Measurements from ENCODE around the gene TDRD10. TPM values are rescaled to one million over a fixed set of nuclear protein-coding genes. Genes with fewer than 3 reads are reported as not detected.

The TDRD10 gene
- polyA plus RNA-seq, 2 of the 4 experiments (the other 2 are of a cell fraction), result 0.04 TPM; not detected in 1

DNA sequence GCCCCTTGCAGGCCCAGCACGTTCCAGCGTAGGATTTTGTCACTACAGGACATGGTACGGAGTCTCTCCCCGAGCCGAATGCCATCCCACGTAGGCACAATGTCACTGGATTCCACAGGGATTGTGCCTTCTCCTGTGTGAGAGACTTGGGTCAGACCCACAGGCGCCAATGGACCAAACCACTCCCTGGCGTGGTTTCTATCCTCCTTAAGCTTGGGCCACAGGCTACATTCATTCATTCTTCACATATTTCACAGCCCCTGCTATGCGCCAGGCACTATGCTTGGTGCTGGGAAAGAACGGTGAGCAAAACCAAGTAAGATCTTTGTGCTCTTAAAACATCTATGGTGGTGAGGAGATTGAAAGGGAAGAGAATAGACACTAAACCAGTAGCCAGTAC is 84.2 kb downstream of the TDRD10 start:
- DNase-seq (ENCODE audit: low read depth in 1 of 2, low spot score in 1 of 2) (no peak), FAIRE-seq (no peak), ATAC-seq (no peak)
- Histone ChIP-seq H3K4me2 (no peak overlapping the region), H3K27ac (no peak overlapping the region), H3K9me3 (no peaks in the 10 kb centered on the region), H3K4me3 (no peak overlapping the region), H3K4me1 (no peaks in the 10 kb centered on the region)
- TF ChIP-seq PHF8 (IDR thresholded peaks at IDR 0.05; ENCODE audit: borderline replicate concordance, low read depth) (no peak), EHMT2 (IDR thresholded peaks at IDR 0.05; ENCODE audit: low read depth) (no peak), HOXA7 (CRISPR knock-in tag; IDR thresholded peaks at IDR 0.05) (no peak), KDM1A (IDR thresholded peaks at IDR 0.05; ENCODE audit: low read depth) (no peak), HDAC2 (IDR thresholded peaks at IDR 0.05) (no peak), GATA3 (IDR thresholded peaks at IDR 0.05; ENCODE audit: borderline replicate concordance) (no peak), REST (IDR thresholded peaks at IDR 0.05) (no peak), MAFK (IDR thresholded peaks at IDR 0.05; ENCODE audit: partially characterized antibody) (no peak), NFE2L2 (conservative IDR thresholded peaks at IDR 0.05; ENCODE audit: low read length) (no peak), ZC3H11A (IDR thresholded peaks at IDR 0.05) (no peak)
- 92% methylated on average over 9 of the region's 10 CpGs for WGBS (ENCODE audit: missing lambda C conversion rate)
- ChIA-PET POLR2A (no interaction called here), CTCF (no interaction called here)

DNA sequence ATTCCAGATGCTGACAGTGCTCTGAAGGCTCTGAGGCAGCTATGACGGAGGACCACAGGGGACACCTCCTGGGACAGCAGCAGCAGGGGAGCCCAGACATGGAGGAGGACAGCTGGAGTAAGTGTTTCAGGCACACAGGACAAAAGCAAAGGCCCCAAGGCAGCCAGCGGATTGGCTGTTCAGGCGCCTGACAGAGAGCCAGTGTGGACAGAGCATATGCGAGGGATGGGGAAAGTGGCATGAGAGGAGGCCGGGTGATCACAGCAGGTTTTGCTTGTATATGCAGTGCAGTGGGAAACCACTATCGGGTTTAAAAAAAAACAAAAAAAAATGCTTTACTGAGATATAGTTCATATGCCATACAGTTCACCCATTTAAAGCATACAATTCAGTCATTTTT is 84.6 kb downstream of the TDRD10 start:
- no peak overlapping the region for H3K27ac ChIP-seq
- no peak for TF ChIP-seq HOXB5 (CRISPR knock-in tag; IDR thresholded peaks at IDR 0.05)
- TF ChIP-seq FOSB (CRISPR knock-in tag; IDR thresholded peaks at IDR 0.05), result no peak
- TF ChIP-seq RCOR1 (IDR thresholded peaks at IDR 0.05; ENCODE audit: low read depth, low read length), result no peak
- TF ChIP-seq BHLHE40 (IDR thresholded peaks at IDR 0.05; ENCODE audit: low read depth, low read length), result no peak
- no peak for TF ChIP-seq JUN (IDR thresholded peaks at IDR 0.05)
- no peak for TF ChIP-seq FOXS1 (CRISPR knock-in tag; IDR thresholded peaks at IDR 0.05)
- TF ChIP-seq TP53 (CRISPR knock-in tag; IDR thresholded peaks at IDR 0.05), result no peak
- no peak for TF ChIP-seq ZSCAN20 (CRISPR knock-in tag; IDR thresholded peaks at IDR 0.05)
- TF ChIP-seq USF2 (IDR thresholded peaks at IDR 0.05), result no peak
- no peak for TF ChIP-seq KDM5A (IDR thresholded peaks at IDR 0.05)
- TF ChIP-seq, protein P1, sequence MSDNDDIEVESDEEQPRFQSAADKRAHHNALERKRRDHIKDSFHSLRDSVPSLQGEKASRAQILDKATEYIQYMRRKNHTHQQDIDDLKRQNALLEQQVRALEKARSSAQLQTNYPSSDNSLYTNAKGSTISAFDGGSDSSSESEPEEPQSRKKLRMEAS (IDR thresholded peaks at IDR 0.05), result no peak
- TF ChIP-seq HEYL (CRISPR knock-in tag; IDR thresholded peaks at IDR 0.05), result no peak
- TF ChIP-seq HMGXB4 (CRISPR knock-in tag; IDR thresholded peaks at IDR 0.05; ENCODE audit: borderline replicate concordance), result no peak
- TF ChIP-seq POLR2A (IDR thresholded peaks at IDR 0.05; ENCODE audit: low read length), result no peak
- TF ChIP-seq CHD2 (IDR thresholded peaks at IDR 0.05; ENCODE audit: low read length, partially characterized antibody), result no peak
- TF ChIP-seq RAD21 (conservative IDR thresholded peaks at IDR 0.05 in 1 of 2, IDR thresholded peaks at IDR 0.05 in 1 of 2), result no peak
- ATAC-seq (no peak), FAIRE-seq (no peak), DNase-seq (ENCODE audit: low read depth in 1 of 2, low spot score in 1 of 2) (no peak)
- ChIA-PET POLR2A (no interaction called here), CTCF (no interaction called here)
- H3K4me1 ChIP-seq, result no peaks in the 10 kb centered on the region
- H3K4me3 ChIP-seq, result no peak overlapping the region
- 93% methylated on average over 6 of the region's 6 CpGs for WGBS (ENCODE audit: missing lambda C conversion rate)
- H3K9me3 ChIP-seq, result no peaks in the 10 kb centered on the region
- no peak overlapping the region for H3K4me2 ChIP-seq

All from A549 (cell line).